Astrocyte (in vitro differentiated cells and primary cell): ENCODE measurements around the gene KCNN3. TPM values are rescaled to one million over a fixed set of nuclear protein-coding genes. Genes with fewer than 3 reads are reported as not detected.

Experiments used
- DNase-seq: peaks from one replicate; pipeline ENCODE4 v3.0.0-alpha.2; 2010; ENCODE audit warnings: low read depth
- FAIRE-seq: peaks from 2 replicates; lab custom pipeline; 2011; peaks lifted over from hg19 to GRCh38; lab: Jason Lieb, UNC
- H2AFZ ChIP-seq: 2 replicates; pipeline ENCODE4 v1.6.0; 2012; ENCODE audit warnings: low read depth, low read length, inconsistent platforms
- H3K27ac ChIP-seq: 2 replicates; pipeline ENCODE4 v1.5.1; 2011; ENCODE audit warnings: low read depth, low read length, inconsistent platforms
- H3K27me3 ChIP-seq: 2 replicates; pipeline ENCODE4 v1.6.0; 2011; ENCODE audit warnings: low read length, inconsistent platforms; ENCODE audit not compliant: insufficient read depth
- H3K36me3 ChIP-seq: 2 replicates; pipeline ENCODE4 v1.5.1; 2011; ENCODE audit warnings: low read length, inconsistent platforms; ENCODE audit not compliant: insufficient read depth
- H3K4me1 ChIP-seq: 2 replicates; pipeline ENCODE4 v1.5.1; 2011; ENCODE audit warnings: low read length, inconsistent platforms; ENCODE audit not compliant: insufficient read depth
- H3K4me2 ChIP-seq: 2 replicates; pipeline ENCODE4 v1.6.0; 2012; ENCODE audit warnings: low read length, inconsistent platforms
- H3K4me3 ChIP-seq: 2 replicates; pipeline ENCODE4 v1.5.1; 2011; ENCODE audit warnings: low read depth, mild to moderate bottlenecking, low read length, inconsistent platforms; ENCODE audit not compliant: insufficient read depth
- H3K79me2 ChIP-seq: 2 replicates; pipeline ENCODE4 v1.6.0; 2012; ENCODE audit warnings: mild to moderate bottlenecking, low read length, inconsistent platforms; ENCODE audit not compliant: insufficient read depth
- H3K9ac ChIP-seq: 2 replicates; pipeline ENCODE4 v1.6.0; 2012; ENCODE audit warnings: mild to moderate bottlenecking, low read length, inconsistent platforms
- H3K9me3 ChIP-seq: 2 replicates; pipeline ENCODE4 v1.5.1; 2012; ENCODE audit warnings: low read depth, mild to moderate bottlenecking, low read length, inconsistent platforms; ENCODE audit not compliant: insufficient read depth
- H4K20me1 ChIP-seq: 2 replicates; pipeline ENCODE4 v1.6.0; 2012; ENCODE audit warnings: low read length, inconsistent platforms; ENCODE audit not compliant: insufficient read depth
- H3K27ac Mint-ChIP-seq: one replicate; pipeline ENCODE4 v1.8.0; 2021; ENCODE audit warnings: mild to moderate bottlenecking, mixed read lengths; ENCODE audit not compliant: unreplicated experiment
- H3K27me3 Mint-ChIP-seq: one replicate; pipeline ENCODE4 v1.8.0; 2021; ENCODE audit warnings: low read depth, mixed read lengths; ENCODE audit not compliant: unreplicated experiment
- H3K36me3 Mint-ChIP-seq: one replicate; pipeline ENCODE4 v1.8.0; 2021; ENCODE audit warnings: low read depth, mixed read lengths; ENCODE audit not compliant: unreplicated experiment
- H3K4me1 Mint-ChIP-seq: one replicate; pipeline ENCODE4 v1.8.0; 2021; ENCODE audit warnings: low read depth, mixed read lengths; ENCODE audit not compliant: unreplicated experiment
- H3K4me3 Mint-ChIP-seq: one replicate; pipeline ENCODE4 v1.8.0; 2021; ENCODE audit warnings: mild to moderate bottlenecking, moderate library complexity, mixed read lengths; ENCODE audit not compliant: unreplicated experiment
- H3K9me3 Mint-ChIP-seq: one replicate; pipeline ENCODE4 v1.8.0; 2021; ENCODE audit warnings: mild to moderate bottlenecking, mixed read lengths; ENCODE audit not compliant: unreplicated experiment
- EZH2 ChIP-seq: IDR thresholded peaks from 2 replicates; pipeline ENCODE4 v1.6.1; 2012; ENCODE audit warnings: mild to moderate bottlenecking, low read length, inconsistent platforms; ENCODE audit not compliant: insufficient read depth
- total RNA-seq: library from RNA; stranded (reverse); gene quantifications from 2 replicates; pipeline ENCODE4 v1.2.1, GENCODE V29; 2021
- TF ChIP-seq, protein P1 (sequence below): IDR thresholded peaks from 2 replicates; pipeline ENCODE4 v1.5.1; 2011; ENCODE audit warnings: low read depth, mild to moderate bottlenecking, inconsistent platforms, low read length, moderate library complexity; ENCODE audit not compliant: insufficient read depth

KCNN3 gene
- total RNA-seq, 1 donor from 2014 or later = 0.66 TPM

DNA sequence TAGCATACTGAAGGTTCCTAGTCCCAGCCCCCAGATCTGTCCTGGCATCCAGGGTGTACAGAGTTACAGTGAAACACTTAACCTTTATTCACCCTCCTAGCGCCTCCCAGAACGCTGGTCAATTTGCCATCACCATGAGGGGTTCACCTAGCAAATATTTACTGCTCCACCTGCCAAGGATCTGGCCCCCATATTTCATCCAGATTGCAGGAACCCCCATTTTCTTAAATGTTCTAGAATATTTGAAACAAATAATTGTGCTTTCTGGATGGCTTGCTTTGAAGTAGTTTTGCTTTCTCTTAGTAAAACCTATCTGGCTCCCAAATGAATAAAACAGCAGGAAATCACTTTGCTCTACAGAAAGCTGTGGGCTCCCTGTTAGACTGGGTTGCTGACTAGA lies 37.7 kb downstream of the KCNN3 start:
- Histone ChIP-seq H3K27ac (no peak overlapping the region), H4K20me1 (no peaks in the 10 kb centered on the region), H3K4me3 (no peak overlapping the region), H3K79me2 (no peaks in the 10 kb centered on the region), H3K9ac (no peak overlapping the region), H3K27me3 (no peaks in the 10 kb centered on the region), H3K9me3 (no peaks in the 10 kb centered on the region), H3K4me1 (no peaks in the 10 kb centered on the region), H2AFZ (no peak overlapping the region), H3K4me2 (no peak overlapping the region), H3K36me3 (no peaks in the 10 kb centered on the region)
- Mint-ChIP-seq H3K27me3 (peaks cover 72% of the 10 kb centered on the region), H3K4me1 (peaks cover 2% of the 10 kb centered on the region), H3K9me3 (no peaks in the 10 kb centered on the region), H3K36me3 (no peaks in the 10 kb centered on the region), H3K4me3 (no peak overlapping the region), H3K27ac (no peak overlapping the region)
- no peak for TF ChIP-seq EZH2
- TF ChIP-seq, protein P1, sequence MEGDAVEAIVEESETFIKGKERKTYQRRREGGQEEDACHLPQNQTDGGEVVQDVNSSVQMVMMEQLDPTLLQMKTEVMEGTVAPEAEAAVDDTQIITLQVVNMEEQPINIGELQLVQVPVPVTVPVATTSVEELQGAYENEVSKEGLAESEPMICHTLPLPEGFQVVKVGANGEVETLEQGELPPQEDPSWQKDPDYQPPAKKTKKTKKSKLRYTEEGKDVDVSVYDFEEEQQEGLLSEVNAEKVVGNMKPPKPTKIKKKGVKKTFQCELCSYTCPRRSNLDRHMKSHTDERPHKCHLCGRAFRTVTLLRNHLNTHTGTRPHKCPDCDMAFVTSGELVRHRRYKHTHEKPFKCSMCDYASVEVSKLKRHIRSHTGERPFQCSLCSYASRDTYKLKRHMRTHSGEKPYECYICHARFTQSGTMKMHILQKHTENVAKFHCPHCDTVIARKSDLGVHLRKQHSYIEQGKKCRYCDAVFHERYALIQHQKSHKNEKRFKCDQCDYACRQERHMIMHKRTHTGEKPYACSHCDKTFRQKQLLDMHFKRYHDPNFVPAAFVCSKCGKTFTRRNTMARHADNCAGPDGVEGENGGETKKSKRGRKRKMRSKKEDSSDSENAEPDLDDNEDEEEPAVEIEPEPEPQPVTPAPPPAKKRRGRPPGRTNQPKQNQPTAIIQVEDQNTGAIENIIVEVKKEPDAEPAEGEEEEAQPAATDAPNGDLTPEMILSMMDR = no peak
- FAIRE-seq = no peak
- DNase-seq = no peak

DNA sequence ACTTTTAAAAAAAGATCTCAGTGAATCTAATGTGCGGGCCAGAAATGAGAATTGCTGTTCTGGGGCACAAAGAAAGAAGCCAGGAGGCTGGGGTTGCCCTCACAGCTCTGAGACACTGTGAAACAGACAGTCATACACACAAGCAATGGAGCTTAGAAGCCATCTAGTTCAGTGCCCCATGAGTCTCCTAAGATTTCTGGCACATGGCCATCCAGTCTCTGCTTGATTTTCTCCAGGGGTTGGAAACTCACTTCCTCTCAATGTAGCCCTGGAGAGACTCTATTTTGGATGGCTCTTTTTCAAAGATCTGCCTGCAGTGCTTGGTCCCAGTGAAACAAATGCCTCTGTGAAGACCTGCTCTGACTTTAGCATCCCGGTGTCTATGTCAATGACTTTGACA lies 38.6 kb downstream of the KCNN3 start:
- H3K79me2 ChIP-seq = no peaks in the 10 kb centered on the region
- no peak for FAIRE-seq
- H3K36me3 ChIP-seq = no peaks in the 10 kb centered on the region
- no peaks in the 10 kb centered on the region for H3K27me3 ChIP-seq
- Mint-ChIP-seq H3K36me3 (no peaks in the 10 kb centered on the region), H3K27ac (no peak overlapping the region), H3K4me1 (peaks cover 2% of the 10 kb centered on the region), H3K9me3 (no peaks in the 10 kb centered on the region), H3K27me3 (peaks cover 76% of the 10 kb centered on the region), H3K4me3 (no peak overlapping the region)
- H3K4me3 ChIP-seq = no peak overlapping the region
- H3K27ac ChIP-seq = no peak overlapping the region
- TF ChIP-seq, protein P1 = no peak
- no peak for TF ChIP-seq EZH2
- H3K4me2 ChIP-seq = no peak overlapping the region
- H3K9ac ChIP-seq = no peak overlapping the region
- no peaks in the 10 kb centered on the region for H3K4me1 ChIP-seq
- no peaks in the 10 kb centered on the region for H4K20me1 ChIP-seq
- no peak overlapping the region for H2AFZ ChIP-seq
- DNase-seq = no peak
- no peaks in the 10 kb centered on the region for H3K9me3 ChIP-seq

DNA sequence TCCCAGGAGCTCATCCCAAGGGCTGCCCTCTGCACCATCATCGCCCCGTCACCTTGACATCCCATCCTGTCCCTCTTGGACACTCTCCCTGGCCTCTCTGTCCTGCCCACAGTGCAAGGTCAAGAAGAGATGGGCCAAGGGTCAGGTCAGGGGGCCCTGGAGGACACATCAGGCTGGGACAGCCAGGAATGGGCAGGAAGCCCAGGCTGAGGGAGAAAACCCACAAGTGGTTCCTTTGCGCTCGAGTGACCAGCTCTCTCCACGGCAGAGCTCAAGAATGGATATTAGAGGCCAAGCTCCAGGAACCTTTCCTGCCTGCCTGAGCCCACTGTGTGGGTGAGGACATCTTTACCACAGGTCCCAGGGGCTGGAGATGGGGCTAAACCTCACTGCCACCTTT lies 41.0 kb downstream of the KCNN3 start:
- Histone ChIP-seq H3K79me2 (no peaks in the 10 kb centered on the region), H3K9ac (no peak overlapping the region), H3K27me3 (no peaks in the 10 kb centered on the region), H3K27ac (no peak overlapping the region), H3K4me1 (no peaks in the 10 kb centered on the region), H2AFZ (no peak overlapping the region), H3K4me3 (no peak overlapping the region), H3K36me3 (no peaks in the 10 kb centered on the region), H4K20me1 (no peaks in the 10 kb centered on the region), H3K9me3 (no peaks in the 10 kb centered on the region), H3K4me2 (no peak overlapping the region)
- FAIRE-seq (no peak), DNase-seq (no peak)
- no peak overlapping the region for H3K27ac Mint-ChIP-seq
- H3K9me3 Mint-ChIP-seq = no peaks in the 10 kb centered on the region
- TF ChIP-seq EZH2 = no peak
- TF ChIP-seq, protein P1 = no peak
- peaks cover 58% of the 10 kb centered on the region for H3K27me3 Mint-ChIP-seq
- H3K36me3 Mint-ChIP-seq = no peaks in the 10 kb centered on the region
- no peak overlapping the region for H3K4me3 Mint-ChIP-seq
- peaks cover 2% of the 10 kb centered on the region for H3K4me1 Mint-ChIP-seq
